HCT116 (cell line): ENCODE data around the gene THSD4. TPM values are rescaled to one million over a fixed set of nuclear protein-coding genes. Genes with fewer than 3 reads are reported as not detected.

ENCODE experiments used
- ATAC-seq: fragments of 200-7000 bp; cut with Tn5 transposase; 2 replicates; pipeline ENCODE4 v1.9.1; 2020; ENCODE audit warnings: mild to moderate bottlenecking, moderate library complexity
- BruUV-seq: library from RNA; stranded (reverse); fragments of 400-500 nt; replicated peaks from 2 replicates; lab custom pipeline; 2021; lab: Mats Ljungman, UMichigan
- CTCF ChIA-PET: fragments of 300-600 bp; sonication (Branson Sonifier 250); formaldehyde crosslinking; loops from one replicate; lab custom pipeline; 2021; ENCODE audit warnings: antibody characterized with exemption; lab: Charles Lee
- POLR2A ChIA-PET: fragments of 300-600, 350-600 bp; sonication (Branson Sonifier 250); formaldehyde crosslinking; loops from one replicate; lab custom pipeline; 2021; ENCODE audit warnings: antibody characterized with exemption; lab: Charles Lee
- RAD21 ChIA-PET, 2 experiments: fragments of 300-600 bp; sonication (Branson Sonifier 250); formaldehyde crosslinking; loops; one replicate each; lab custom pipeline; 2023; ENCODE audit warnings: low total read pairs in 2 of 2; ENCODE audit not compliant: uncharacterized antibody in 2 of 2, unreplicated experiment in 2 of 2, low non-redundant PET in 1 of 2; lab: Charles Lee
- DNase-seq: peaks from one replicate; pipeline ENCODE4 v3.0.0-alpha.2; 2010; ENCODE audit warnings: low read depth, low spot score
- H2AFZ ChIP-seq: fragments of 200-600 bp; shearing (Covaris generic), sonication (generic); 2 replicates; pipeline ENCODE4 v1.6.1; 2017; ENCODE audit warnings: low read depth, mixed run types, mixed read lengths, antibody characterized with exemption, low read length; ENCODE audit not compliant: poor library complexity, severe bottlenecking
- H3K27ac ChIP-seq: 2 replicates; pipeline ENCODE4 v1.5.1; 2012; ENCODE audit warnings: low read depth, low read length
- H3K27me3 ChIP-seq: fragments of 200-600 bp; sonication (generic); 2 replicates; pipeline ENCODE4 v1.6.1; 2016; ENCODE audit warnings: mixed run types, low read length, mixed read lengths; ENCODE audit not compliant: insufficient read depth
- H3K36me3 ChIP-seq, 2 experiments: fragments of 200-500 bp in 1 of 2; fragments of 200-600 bp in 1 of 2; sonication (Bioruptor generic) in 1 of 2; sonication (generic) in 1 of 2; 2 replicates each; pipeline versions ENCODE4 v1.5.1 to v1.6.1; 2014 to 2016; ENCODE audit warnings: low read length in 2 of 2, inconsistent platforms in 1 of 2, mixed read lengths in 1 of 2, mixed run types in 1 of 2; ENCODE audit not compliant: insufficient read depth in 2 of 2, control insufficient read depth in 1 of 2
- H3K4me1 ChIP-seq, 2 experiments: fragments of 200-600 bp in 1 of 2; sonication (generic) in 1 of 2; 2 replicates each; pipeline versions ENCODE4 v1.5.1 to v1.6.1; 2012 to 2017; ENCODE audit warnings: low read length in 2 of 2, inconsistent platforms in 1 of 2, mild to moderate bottlenecking in 1 of 2, mixed read lengths in 1 of 2, mixed run types in 1 of 2, moderate library complexity in 1 of 2; ENCODE audit not compliant: insufficient read depth in 2 of 2, control insufficient read depth in 1 of 2
- H3K4me2 ChIP-seq: fragments of 200-600 bp; sonication (generic); 2 replicates; pipeline ENCODE4 v1.6.1; 2017; ENCODE audit warnings: mixed run types, low read length, mixed read lengths
- H3K4me3 ChIP-seq, 2 experiments: fragments of 200-600 bp in 1 of 2; sonication (generic) in 1 of 2; replicated peaks in 1 of 2; 2 replicates each; pipeline ENCODE4 v1.5.1; 2011 to 2016; ENCODE audit warnings: low read length in 2 of 2, control low read depth in 1 of 2, low read depth in 1 of 2, mild to moderate bottlenecking in 1 of 2, mixed read lengths in 1 of 2, mixed run types in 1 of 2
- H3K79me2 ChIP-seq: fragments of 200-600 bp; sonication (generic); 2 replicates; pipeline ENCODE4 v1.6.1; 2017; ENCODE audit warnings: mild to moderate bottlenecking, mixed run types, low read length, moderate library complexity, mixed read lengths; ENCODE audit not compliant: insufficient read depth
- H3K9ac ChIP-seq: fragments of 200-600 bp; sonication (generic); 2 replicates; pipeline ENCODE4 v1.6.1; 2016; ENCODE audit warnings: low read length, mixed read lengths
- H3K9me2 ChIP-seq: fragments of 200-600 bp; sonication (generic), shearing (Covaris generic); 2 replicates; pipeline ENCODE4 v1.6.1; 2017; ENCODE audit warnings: mixed run types, mild to moderate bottlenecking, moderate library complexity; ENCODE audit not compliant: insufficient read depth
- H3K9me3 ChIP-seq, 2 experiments: fragments of 200-500 bp in 1 of 2; fragments of 200-600 bp in 1 of 2; sonication (Bioruptor generic) in 1 of 2; sonication (generic) in 1 of 2; 2 replicates each; pipeline ENCODE4 v1.6.1; 2014 to 2017; ENCODE audit warnings: low read length in 2 of 2, mixed read lengths in 2 of 2, inconsistent platforms in 1 of 2, low read depth in 1 of 2, mild to moderate bottlenecking in 1 of 2, mixed run types in 1 of 2, moderate library complexity in 1 of 2; ENCODE audit not compliant: control insufficient read depth in 1 of 2, insufficient read depth in 1 of 2
- H4K20me1 ChIP-seq: fragments of 200-600 bp; sonication (generic), shearing (Covaris generic); 2 replicates; pipeline ENCODE4 v1.6.1; 2017; ENCODE audit warnings: mixed run types, mild to moderate bottlenecking, moderate library complexity; ENCODE audit not compliant: insufficient read depth
- CBX3 ChIP-seq: IDR thresholded peaks from 2 replicates; pipeline ENCODE4 v1.6.1; 2012; ENCODE audit warnings: low read depth
- CEBPB ChIP-seq: IDR thresholded peaks from 2 replicates; pipeline ENCODE4 v1.6.1; 2012; ENCODE audit warnings: low read depth
- EZH2 ChIP-seq: fragments of 200-600 bp; sonication (generic); IDR thresholded peaks from 2 replicates; pipeline ENCODE4 v1.6.1; 2017; ENCODE audit warnings: antibody characterized with exemption, mixed run types
- EZH2phosphoT487 ChIP-seq: fragments of 200-600 bp; IDR thresholded peaks from 2 replicates; pipeline ENCODE4 v1.6.1; 2018; ENCODE audit warnings: antibody characterized with exemption, borderline replicate concordance
- JUND ChIP-seq: IDR thresholded peaks from 2 replicates; pipeline ENCODE4 v1.6.1; 2012
- POLR2AphosphoS5 ChIP-seq: IDR thresholded peaks from 2 replicates; pipeline ENCODE4 v1.6.1; 2011; ENCODE audit warnings: mild to moderate bottlenecking, low read depth, low read length, moderate library complexity
- RAD21 ChIP-seq: IDR thresholded peaks from 2 replicates; pipeline ENCODE4 v1.6.1; 2012; ENCODE audit warnings: low read depth, mild to moderate bottlenecking
- SP1 ChIP-seq: IDR thresholded peaks from 2 replicates; pipeline ENCODE4 v1.6.1; 2012; ENCODE audit warnings: low read depth
- TCF7L2 ChIP-seq: IDR thresholded peaks from 2 replicates; pipeline ENCODE4 v1.7.0; 2011; ENCODE audit warnings: borderline replicate concordance, inconsistent platforms; ENCODE audit not compliant: insufficient read depth, insufficient read length; ENCODE audit errors: extremely low read depth
- ZNF274 ChIP-seq: fragments of 200-500 bp; sonication (Bioruptor generic); IDR thresholded peaks from 2 replicates; pipeline ENCODE4 v1.6.1; 2014; ENCODE audit warnings: mild to moderate bottlenecking, low read depth, low read length, inconsistent platforms
- intact Hi-C: fragments of 100-400 bp; cut with micrococcal nuclease; formaldehyde crosslinking; loops from 2 replicates; pipeline ENCODE4 v1.10.0; 2022
- total RNA-seq: library from RNA; stranded (reverse); gene quantifications from one replicate; pipeline ENCODE4 v1.2.1, GENCODE V29; 2021; ENCODE audit not compliant: unreplicated experiment
- TF ChIP-seq, protein P1 (sequence below): IDR thresholded peaks from 2 replicates; pipeline ENCODE4 v1.6.1; 2012
- TF ChIP-seq, protein P2 (sequence below): IDR thresholded peaks from 2 replicates; pipeline ENCODE4 v1.6.1; 2012; ENCODE audit warnings: low read depth
- TF ChIP-seq, protein P3 (sequence below): IDR thresholded peaks from 2 replicates; pipeline ENCODE4 v1.6.1; 2011; ENCODE audit warnings: mild to moderate bottlenecking, low read length, moderate library complexity; ENCODE audit not compliant: insufficient replicate concordance; ENCODE audit errors: extremely low read depth

THSD4 gene
- total RNA-seq, 1 experiment from 2014 or later: 30.5 TPM

DNA sequence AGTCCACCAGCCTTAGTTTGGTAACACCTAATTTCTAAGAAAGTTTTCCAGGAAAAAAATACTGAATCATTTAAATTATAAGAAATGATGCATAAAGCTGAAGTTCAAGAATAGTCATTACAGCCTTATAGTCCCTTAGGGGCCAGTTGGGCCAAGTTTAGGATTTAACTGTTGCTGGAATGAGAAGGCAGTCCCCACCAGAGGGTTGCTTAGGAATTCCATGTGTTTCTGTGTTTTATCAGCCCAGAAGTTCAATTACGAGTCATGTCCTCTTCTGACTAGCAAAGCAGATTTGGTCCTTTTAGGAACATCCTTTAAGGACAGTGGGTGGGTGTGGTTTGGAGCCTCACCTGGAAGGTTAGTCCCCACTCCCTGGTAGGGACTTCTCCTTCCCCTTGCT is 638.1 kb downstream of the THSD4 start:
- no peaks in the 10 kb centered on the region for H3K36me3 ChIP-seq
- H3K4me2 ChIP-seq: peak overlapping the region; percentile 37
- TF ChIP-seq EZH2: no peak
- TF ChIP-seq, protein P1, sequence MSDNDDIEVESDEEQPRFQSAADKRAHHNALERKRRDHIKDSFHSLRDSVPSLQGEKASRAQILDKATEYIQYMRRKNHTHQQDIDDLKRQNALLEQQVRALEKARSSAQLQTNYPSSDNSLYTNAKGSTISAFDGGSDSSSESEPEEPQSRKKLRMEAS: no peak
- TF ChIP-seq EZH2phosphoT487: no peak
- no peak for TF ChIP-seq TCF7L2
- no peaks in the 10 kb centered on the region for H3K79me2 ChIP-seq
- BruUV-seq: no TSS peak
- DNase-seq (no peak), ATAC-seq (no peak)
- H3K9ac ChIP-seq: no peak overlapping the region
- peaks cover 19 to 32% of the 10 kb centered on the region in 2 experiments for H3K4me1 ChIP-seq
- RAD21 ChIA-PET: interaction anchor here (1.1 to 1.3 kb wide), 4 partner anchors 9 to 444 kb away, joined by 3 to 7 read pairs (median 4); partner anchors contain the start of gene GRAMD2A (in 1 of the 2)
- peak overlapping the region; percentile 79 for H2AFZ ChIP-seq
- CTCF ChIA-PET: interaction anchor here (0.7 to 4.5 kb wide), 13 partner anchors 8 to 405 kb away, joined by 3 to 40 read pairs (median 5); no protein-coding TSS in a partner anchor
- intact Hi-C loops: loop anchor here (2.0 kb wide), 1 partner anchor 399 kb away; no protein-coding TSS in a partner anchor
- H4K20me1 ChIP-seq: no peaks in the 10 kb centered on the region
- H3K27ac ChIP-seq: no peak overlapping the region
- H3K4me3 ChIP-seq: no peak overlapping the region
- H3K9me2 ChIP-seq: no peaks in the 10 kb centered on the region
- no peaks in the 10 kb centered on the region for H3K9me3 ChIP-seq
- POLR2A ChIA-PET: interaction anchor here (1.8 kb wide), 1 partner anchor 8 kb away, joined by 4 read pairs; no protein-coding TSS in a partner anchor
- H3K27me3 ChIP-seq: no peaks in the 10 kb centered on the region

DNA sequence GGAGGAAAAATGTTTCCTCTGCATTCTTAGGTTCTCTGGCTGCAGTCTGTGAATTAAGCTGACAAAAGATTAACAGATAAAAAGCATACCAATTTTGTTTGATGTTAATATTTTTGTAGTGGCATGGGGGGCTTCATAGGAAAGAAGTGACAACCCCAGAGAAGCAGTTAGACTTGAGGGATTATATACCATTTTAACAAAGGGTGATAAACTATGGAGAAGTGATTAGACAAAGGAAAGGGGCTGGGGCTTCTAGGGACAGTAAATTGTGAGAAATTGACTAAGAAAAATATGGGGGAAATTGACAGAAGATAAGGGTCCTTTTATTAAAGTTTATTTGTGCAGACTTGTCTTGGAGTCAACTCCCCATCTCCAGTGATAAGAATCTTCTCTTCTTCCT is 639.4 kb downstream of the THSD4 start:
- no TSS peak for BruUV-seq
- TF ChIP-seq CBX3 (no peak), SP1 (no peak), POLR2AphosphoS5 (no peak), CEBPB (no peak), RAD21 (no peak), ZNF274 (no peak), TCF7L2 (no peak), JUND (no peak), EZH2phosphoT487 (no peak)
- TF ChIP-seq, protein P2, sequence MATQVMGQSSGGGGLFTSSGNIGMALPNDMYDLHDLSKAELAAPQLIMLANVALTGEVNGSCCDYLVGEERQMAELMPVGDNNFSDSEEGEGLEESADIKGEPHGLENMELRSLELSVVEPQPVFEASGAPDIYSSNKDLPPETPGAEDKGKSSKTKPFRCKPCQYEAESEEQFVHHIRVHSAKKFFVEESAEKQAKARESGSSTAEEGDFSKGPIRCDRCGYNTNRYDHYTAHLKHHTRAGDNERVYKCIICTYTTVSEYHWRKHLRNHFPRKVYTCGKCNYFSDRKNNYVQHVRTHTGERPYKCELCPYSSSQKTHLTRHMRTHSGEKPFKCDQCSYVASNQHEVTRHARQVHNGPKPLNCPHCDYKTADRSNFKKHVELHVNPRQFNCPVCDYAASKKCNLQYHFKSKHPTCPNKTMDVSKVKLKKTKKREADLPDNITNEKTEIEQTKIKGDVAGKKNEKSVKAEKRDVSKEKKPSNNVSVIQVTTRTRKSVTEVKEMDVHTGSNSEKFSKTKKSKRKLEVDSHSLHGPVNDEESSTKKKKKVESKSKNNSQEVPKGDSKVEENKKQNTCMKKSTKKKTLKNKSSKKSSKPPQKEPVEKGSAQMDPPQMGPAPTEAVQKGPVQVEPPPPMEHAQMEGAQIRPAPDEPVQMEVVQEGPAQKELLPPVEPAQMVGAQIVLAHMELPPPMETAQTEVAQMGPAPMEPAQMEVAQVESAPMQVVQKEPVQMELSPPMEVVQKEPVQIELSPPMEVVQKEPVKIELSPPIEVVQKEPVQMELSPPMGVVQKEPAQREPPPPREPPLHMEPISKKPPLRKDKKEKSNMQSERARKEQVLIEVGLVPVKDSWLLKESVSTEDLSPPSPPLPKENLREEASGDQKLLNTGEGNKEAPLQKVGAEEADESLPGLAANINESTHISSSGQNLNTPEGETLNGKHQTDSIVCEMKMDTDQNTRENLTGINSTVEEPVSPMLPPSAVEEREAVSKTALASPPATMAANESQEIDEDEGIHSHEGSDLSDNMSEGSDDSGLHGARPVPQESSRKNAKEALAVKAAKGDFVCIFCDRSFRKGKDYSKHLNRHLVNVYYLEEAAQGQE: no peak
- TF ChIP-seq, protein P3, sequence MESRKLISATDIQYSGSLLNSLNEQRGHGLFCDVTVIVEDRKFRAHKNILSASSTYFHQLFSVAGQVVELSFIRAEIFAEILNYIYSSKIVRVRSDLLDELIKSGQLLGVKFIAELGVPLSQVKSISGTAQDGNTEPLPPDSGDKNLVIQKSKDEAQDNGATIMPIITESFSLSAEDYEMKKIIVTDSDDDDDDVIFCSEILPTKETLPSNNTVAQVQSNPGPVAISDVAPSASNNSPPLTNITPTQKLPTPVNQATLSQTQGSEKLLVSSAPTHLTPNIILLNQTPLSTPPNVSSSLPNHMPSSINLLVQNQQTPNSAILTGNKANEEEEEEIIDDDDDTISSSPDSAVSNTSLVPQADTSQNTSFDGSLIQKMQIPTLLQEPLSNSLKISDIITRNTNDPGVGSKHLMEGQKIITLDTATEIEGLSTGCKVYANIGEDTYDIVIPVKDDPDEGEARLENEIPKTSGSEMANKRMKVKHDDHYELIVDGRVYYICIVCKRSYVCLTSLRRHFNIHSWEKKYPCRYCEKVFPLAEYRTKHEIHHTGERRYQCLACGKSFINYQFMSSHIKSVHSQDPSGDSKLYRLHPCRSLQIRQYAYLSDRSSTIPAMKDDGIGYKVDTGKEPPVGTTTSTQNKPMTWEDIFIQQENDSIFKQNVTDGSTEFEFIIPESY: no peak

More for the DNA sequence above, 639.4 kb downstream of the THSD4 start:
- Histone ChIP-seq H3K4me1 (peaks cover 10 to 21% of the 10 kb centered on the region in 2 experiments), H3K36me3 (0 out of 4 replicates have a peak, but pooled peaks cover 0 to 3% of the 10 kb centered on the region in 2 experiments), H3K9me3 (0 out of 4 replicates have a peak, but pooled peaks cover 0 to 3% of the 10 kb centered on the region in 2 experiments), H3K9ac (no peak overlapping the region), H3K4me3 (no peak overlapping the region), H3K27ac (no peak overlapping the region), H4K20me1 (no peaks in the 10 kb centered on the region), H2AFZ (no peak overlapping the region), H3K79me2 (no peaks in the 10 kb centered on the region), H3K27me3 (no peaks in the 10 kb centered on the region), H3K4me2 (no peak overlapping the region), H3K9me2 (no peaks in the 10 kb centered on the region)
- ChIA-PET CTCF (interaction anchor here (3.9 to 4.5 kb wide), 2 partner anchors 37 to 47 kb away, joined by 28 to 40 read pairs; no protein-coding TSS in a partner anchor), POLR2A (interaction anchor here (0.6 kb wide), 1 partner anchor 29 kb away, joined by 3 read pairs; no protein-coding TSS in a partner anchor), RAD21 (interaction anchor here in 1 of 2 experiments (0.8 kb wide), 1 partner anchor 30 kb away, joined by 3 read pairs; no protein-coding TSS in a partner anchor)
- DNase-seq (no peak), ATAC-seq (no peak)
- intact Hi-C loops: no loop called here
